NCI-H1694 treated with DMSO at 0.1 percent for 48 hours (cell line): ENCODE data around the gene PRR7.
A peak's percentile ranks its signal among the peaks of the same experiment; 100 is the strongest.

Experiments used
- DNase-seq: peaks from one replicate; lab custom pipeline; 2025; lab: John Stamatoyannopoulos, UW

The PRR7 gene

GRCh38 chr5:177499842-177500241 is 53.2 kb downstream of the PRR7 start:
- no peak for DNase-seq

GRCh38 chr5:177500685-177501522 is 54.3 kb downstream of the PRR7 start:
- DNase-seq, result peak; percentile 38

GRCh38 chr5:177501874-177502678 is 55.5 kb downstream of the PRR7 start:
- no peak for DNase-seq

- no peak for DNase-seq
These were observed 56.3 kb downstream of the PRR7 start for GRCh38 chr5:177502886-177503285.

- DNase-seq, result no peak
These were observed 56.9 kb downstream of the PRR7 start for GRCh38 chr5:177503351-177504085.

- no peak for DNase-seq
These were observed 57.8 kb downstream of the PRR7 start for GRCh38 chr5:177504086-177505056.

DNA sequence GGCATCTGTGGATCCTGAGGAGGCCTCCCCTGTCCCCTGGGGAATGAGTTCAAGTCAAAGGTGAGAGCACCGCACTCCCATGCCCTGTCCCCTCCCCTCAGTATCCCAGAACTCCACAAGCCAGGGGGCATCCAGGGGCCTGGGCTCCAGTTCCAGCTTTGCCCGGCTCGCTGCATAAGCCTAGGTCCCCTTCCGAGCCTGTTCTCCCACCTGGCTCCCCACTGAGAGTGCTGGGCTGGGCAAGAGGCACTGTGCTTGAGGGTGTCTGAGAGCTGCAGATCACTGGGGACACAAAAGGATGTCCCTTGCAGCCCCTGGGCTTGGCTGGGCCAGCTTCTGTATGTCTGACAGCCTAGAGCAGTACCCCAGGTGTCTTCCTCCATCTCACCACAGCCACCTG is 58.5 kb downstream of the PRR7 start:
- no peak for DNase-seq
